ENCODE measurements around the gene CCDC192.

DNA sequence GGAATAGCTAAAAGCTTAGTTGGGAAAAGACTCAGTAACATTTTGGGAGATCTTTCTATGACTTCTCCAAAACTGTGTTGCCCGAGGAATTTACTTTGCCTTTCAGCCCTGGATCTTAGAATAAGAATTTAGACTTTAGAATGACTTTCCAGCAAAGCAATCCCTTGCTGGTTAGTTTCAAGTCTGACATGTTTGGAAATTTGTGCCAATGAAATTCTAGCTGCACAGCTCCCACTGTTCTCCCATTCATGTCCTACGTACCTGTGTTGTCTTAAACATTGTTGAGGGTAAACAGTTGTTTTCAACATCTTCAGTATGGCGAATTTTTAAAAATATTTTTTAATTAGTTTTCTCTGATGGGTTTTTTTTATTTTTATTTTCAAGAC lies 111.4 kb downstream of the CCDC192 start:
- TF ChIP-seq, protein P1, sequence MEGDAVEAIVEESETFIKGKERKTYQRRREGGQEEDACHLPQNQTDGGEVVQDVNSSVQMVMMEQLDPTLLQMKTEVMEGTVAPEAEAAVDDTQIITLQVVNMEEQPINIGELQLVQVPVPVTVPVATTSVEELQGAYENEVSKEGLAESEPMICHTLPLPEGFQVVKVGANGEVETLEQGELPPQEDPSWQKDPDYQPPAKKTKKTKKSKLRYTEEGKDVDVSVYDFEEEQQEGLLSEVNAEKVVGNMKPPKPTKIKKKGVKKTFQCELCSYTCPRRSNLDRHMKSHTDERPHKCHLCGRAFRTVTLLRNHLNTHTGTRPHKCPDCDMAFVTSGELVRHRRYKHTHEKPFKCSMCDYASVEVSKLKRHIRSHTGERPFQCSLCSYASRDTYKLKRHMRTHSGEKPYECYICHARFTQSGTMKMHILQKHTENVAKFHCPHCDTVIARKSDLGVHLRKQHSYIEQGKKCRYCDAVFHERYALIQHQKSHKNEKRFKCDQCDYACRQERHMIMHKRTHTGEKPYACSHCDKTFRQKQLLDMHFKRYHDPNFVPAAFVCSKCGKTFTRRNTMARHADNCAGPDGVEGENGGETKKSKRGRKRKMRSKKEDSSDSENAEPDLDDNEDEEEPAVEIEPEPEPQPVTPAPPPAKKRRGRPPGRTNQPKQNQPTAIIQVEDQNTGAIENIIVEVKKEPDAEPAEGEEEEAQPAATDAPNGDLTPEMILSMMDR (IDR thresholded peaks at IDR 0.05): no peak
- no peak for TF ChIP-seq POLR2A (IDR thresholded peaks at IDR 0.05)
